NCI-H526 treated with DMSO at 0.1 percent for 48 hours (cell line): ENCODE data around the gene SFXN3.

Source experiments
- DNase-seq: peaks from one replicate; lab custom pipeline; 2025; lab: John Stamatoyannopoulos, UW

Gene SFXN3

DNA sequence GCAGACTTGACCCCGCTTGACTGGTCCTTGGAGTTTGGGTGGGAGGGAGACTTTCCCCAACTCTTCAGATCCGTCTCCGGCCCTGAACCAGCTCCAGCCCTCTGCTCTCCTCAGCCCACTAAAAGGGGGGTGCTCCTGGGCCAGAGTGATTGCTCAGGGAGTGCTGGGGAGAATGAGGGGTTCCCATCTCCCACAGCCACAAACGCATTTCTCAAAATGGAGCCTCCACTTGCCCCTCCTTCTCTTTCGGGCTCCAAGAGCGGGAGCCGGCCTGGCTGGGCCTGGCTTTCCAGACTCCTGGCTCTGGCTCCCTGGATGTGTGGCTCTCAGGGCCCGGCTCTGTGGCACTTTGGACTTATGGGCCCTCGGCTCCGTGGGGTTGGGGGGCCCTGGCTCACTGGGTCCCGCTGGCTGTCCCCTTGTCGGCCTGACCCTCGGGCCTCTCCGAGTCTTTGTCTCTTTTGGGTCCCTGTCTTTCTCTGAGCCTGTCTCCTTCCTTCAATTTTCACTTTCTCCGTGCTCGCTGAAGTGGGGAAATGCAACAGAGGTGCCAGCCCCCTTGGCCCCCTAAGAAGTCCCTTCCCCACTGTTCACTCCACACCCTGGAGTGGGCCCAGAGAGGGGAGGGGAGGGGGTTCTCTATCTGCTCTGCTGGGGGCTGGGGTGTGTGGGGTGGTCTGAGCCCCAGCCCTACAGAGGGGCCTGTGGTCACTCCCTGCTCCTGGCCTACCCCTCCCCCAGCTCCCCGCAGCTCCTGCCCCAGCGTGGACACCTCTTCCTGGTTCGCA lies 30.7 kb upstream of the SFXN3 start:
- DNase-seq = no peak

- DNase-seq = no peak
Measured at GRCh38 chr10:101000915-101001658, 29.9 kb upstream of the SFXN3 start.

- no peak for DNase-seq
Measured at GRCh38 chr10:101001659-101002035, 29.4 kb upstream of the SFXN3 start.

DNA sequence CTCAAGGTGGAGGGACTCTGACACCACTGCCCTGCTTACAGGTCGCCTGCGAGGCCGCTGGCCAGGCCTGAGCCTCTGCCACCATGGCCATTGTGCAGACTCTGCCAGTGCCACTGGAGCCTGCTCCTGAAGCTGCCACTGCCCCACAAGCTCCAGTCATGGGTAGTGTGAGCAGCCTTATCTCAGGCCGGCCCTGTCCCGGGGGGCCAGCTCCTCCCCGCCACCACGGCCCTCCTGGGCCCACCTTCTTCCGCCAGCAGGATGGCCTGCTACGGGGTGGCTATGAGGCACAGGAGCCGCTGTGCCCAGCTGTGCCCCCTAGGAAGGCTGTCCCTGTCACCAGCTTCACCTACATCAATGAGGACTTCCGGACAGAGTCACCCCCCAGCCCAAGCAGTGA lies 28.6 kb upstream of the SFXN3 start:
- no peak for DNase-seq

DNA sequence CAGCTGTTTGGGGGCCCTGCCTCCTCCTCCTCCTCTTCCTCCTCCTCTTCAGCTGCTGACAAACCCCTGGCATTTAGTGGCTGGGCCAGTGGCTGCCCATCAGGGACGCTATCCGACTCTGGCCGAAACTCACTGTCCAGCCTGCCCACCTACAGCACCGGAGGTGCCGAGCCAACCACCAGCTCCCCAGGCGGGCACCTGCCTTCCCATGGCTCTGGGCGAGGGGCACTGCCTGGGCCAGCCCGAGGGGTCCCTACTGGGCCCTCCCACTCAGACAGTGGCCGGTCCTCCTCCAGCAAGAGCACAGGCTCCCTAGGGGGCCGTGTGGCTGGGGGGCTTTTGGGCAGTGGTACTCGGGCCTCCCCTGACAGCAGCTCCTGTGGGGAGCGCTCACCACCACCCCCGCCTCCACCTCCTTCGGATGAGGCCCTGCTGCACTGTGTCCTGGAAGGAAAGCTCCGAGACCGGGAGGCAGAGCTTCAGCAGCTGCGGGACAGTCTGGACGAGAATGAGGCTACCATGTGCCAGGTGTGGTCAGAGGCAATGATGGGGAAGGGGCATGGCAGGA lies 27.3 kb upstream of the SFXN3 start:
- no peak for DNase-seq

GRCh38 chr10:101005361-101005760 lies 25.7 kb upstream of the SFXN3 start:
- no peak for DNase-seq

- no peak for DNase-seq
Measured at GRCh38 chr10:101005869-101006567, 25.0 kb upstream of the SFXN3 start.

- no peak for DNase-seq
Measured at GRCh38 chr10:101006593-101007098, 24.4 kb upstream of the SFXN3 start.

GRCh38 chr10:101007099-101007711 lies 23.8 kb upstream of the SFXN3 start:
- DNase-seq = no peak

DNA sequence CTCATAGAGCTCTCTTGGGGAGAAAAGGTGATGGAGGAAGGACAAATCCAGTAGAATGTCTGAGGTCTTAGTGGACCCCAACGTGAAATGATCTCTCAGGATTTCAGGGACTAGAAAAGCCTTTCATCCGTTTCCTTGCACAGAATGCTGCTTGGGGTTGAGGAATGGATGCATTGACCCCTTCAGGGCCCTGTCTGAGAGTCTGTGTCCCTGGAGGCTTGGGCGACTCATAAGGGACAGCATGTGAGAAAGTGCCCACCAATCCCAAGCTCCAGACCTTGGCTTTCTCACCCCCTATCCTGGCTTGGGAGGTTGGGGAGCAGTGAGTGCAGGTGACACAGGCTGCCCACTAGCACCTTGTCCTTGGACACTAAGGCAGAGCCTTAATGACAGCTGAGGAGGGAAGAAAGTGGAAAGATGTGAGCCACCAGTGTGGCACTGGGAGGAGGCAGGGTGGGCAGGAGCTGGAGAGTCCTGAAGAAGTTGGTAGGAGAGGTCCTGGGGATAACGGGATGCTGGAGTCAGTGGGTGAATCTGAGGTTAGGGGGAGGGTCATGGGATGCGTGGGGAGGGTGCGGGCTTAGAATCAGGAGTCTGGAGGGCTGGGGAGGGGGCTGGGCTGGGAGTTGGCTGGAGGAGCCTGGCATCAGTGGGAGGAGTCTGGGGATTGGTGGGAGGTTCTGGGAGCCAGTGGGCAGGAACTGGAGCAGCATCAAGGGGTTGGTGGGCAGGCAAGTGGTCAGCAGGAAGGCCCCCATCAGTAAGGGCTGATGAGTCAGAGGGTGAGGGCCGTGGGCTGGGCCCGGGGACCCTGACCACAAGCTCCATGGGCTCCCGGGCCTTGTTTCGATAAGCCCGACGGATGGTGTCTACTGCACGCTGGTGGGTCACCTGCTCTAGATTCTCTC lies 22.9 kb upstream of the SFXN3 start:
- DNase-seq = no peak

DNA sequence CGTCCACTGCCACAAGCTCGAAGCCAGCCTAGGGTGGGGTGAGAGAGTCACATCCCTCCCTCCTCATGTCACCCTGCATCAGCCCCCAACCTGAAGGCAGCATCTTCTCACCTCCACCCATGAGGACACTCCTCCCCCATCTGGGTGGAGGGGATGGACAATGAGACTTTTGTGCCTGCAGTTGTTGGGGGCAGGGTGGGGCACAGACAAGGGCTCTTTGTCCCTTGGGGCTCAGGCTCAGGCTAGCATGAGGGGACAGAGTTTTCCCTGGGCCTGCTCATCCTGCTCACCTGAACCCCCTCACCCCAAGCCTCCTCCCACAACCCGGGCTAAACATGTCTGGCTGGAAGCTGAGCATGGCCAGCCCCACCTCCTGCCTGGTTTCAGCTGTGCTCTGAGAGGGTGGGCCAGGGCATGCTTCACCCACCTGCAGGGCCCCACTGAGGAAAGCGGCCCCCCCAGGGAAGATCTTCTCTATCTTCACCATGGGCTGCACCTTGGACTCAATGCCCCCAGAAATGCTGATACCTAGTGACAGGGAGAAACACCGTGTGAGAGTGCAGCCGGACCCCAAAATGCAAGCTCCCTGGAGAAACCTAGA lies 22.1 kb upstream of the SFXN3 start:
- DNase-seq = peak; percentile 32

- no peak for DNase-seq
Measured at GRCh38 chr10:101010329-101010728, 20.7 kb upstream of the SFXN3 start.

DNA sequence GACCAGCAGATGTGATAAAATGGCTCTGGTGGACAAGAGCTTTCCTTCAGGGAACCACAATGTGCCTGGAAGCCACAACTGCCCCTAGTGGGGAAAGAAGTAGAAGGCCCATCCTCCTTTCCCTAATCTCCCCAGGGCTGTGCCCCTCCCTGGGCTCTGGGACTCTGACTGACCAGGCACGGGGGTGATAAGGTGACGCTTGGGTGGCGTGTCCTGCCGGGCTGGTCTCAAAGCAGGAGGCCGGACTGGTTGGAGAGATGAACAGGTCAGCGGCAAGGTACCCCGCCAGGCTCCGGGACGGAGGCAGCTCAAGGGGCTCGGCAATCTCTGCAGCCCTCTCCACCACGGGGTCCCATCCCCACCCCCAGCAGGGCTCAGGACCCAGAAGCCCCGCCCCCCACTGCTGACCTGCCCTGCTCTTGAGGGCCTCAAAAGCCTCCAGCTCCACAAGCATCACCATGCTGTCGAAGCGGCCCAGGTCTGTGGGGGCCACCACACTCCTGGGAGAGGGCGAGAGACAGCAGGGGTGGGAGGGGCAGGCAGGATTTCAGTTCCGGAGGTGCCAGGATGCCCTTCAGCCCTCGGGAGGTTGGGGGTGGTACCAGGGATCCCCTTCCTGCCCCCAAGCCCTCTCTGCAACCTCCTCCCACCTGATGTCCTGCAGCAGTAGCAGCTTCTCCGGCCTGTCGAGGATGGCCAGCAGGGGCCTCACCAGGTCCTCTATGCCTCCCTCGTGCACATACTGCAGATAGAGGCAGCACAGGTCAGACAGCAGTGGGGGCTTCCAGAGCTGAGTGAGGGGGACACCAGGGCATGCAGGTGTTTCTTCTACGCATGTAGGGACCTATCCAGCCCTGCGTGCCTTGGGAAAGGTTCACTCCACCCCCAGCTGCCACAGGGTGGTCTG lies 19.3 kb upstream of the SFXN3 start:
- DNase-seq = no peak

DNA sequence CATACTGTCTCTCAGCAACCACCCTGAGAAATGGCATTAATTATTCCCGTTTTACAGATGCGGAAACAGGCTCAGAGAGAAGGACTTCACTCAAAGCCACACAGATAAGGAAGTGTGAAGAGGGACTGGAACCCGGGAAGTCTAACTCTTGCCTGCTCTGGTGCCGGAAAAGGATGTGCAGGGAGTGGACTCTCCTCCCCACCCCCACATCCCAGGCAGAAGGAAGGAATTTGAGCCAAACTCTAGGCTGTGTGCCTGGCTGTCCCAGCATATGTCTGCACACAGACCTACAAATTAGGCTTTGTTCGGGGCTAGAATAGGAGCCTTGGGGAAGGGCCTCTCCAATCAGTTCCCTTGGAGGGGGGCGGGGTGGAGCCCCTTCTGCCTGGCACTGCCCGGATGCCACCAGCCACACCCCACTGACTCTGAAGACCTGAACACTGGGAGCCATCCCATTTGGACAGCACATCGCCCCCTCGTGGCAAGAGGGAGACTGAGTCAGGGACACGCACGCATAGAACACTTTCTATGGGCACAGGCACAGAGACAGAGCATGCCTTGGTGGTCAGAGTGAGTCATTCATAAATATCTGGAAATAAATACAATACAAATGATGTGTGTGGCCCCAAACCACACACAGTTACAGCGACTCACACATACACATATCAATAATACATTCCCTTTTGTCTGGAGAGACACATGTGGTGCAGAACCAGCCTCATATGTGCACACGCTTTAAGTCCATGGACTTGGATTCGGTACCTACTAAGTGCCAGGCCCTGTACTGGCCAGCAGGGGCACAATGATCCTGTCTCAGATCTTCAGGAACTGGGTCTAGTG lies 18.3 kb upstream of the SFXN3 start:
- DNase-seq = peak; percentile 59

DNA sequence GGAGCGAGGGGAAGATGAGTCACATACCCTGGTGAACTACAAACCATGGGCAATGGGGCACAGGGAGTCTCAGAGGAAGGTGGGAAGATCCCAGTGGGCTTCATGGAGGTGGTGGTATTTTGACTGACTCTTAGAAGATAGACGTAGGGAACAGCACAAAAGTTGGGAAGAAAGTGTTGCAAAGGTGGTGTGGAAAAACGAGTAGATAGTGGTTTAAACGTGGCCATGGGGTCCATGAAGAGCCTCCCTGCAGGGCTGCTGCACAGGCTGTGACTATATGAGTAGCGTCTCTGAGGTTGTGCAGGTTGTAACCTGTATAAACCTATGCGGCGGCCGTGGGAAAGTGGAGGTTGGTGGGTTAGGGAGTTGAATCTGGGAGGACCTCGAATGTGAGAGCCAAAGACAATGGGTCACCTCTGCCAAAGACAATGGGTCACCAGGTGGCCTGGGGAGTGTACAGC lies 17.6 kb upstream of the SFXN3 start:
- no peak for DNase-seq

GRCh38 chr10:101014230-101014884 lies 16.7 kb upstream of the SFXN3 start:
- peak; percentile 9 for DNase-seq

DNA sequence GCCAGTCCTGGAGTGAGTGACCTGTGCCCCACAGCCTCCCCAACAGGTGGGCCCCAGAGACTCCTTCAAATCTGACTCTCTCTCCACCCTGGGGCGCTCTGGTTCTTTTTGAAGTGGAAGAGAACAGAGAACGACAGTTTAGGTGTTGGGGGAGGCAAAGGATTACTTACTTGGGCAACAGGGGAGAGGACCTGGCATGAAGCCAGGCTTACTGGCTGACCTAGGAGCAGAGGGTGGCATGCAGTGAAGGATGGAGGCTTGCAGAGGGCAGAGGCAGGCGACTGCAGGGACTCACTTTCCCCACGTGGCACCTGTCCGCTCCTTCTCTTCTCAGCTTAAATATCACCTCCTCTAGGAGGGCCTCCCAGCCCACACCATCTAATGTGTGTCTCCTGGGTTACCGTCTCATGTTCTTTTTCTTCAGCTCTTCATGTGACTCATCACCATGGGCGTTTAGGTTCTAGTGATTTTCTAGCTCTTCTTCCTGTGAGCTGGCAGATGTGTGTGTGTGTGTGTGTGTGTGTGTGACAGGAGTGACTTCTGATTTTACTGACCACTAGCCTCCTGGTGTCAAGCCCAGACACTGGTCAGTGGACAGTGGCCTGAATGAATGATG lies 16.0 kb upstream of the SFXN3 start:
- DNase-seq = no peak
